GM19025 (cell line): ENCODE data around the gene BRME1.
A peak's percentile ranks its signal among the peaks of the same experiment; 100 is the strongest.

ENCODE experiments used
- ATAC-seq: cut with Tn5 transposase; IDR thresholded peaks from one replicate; pipeline ENCODE4 v1.9.1; 2021; ENCODE audit warnings: mild to moderate bottlenecking, low read depth, moderate library complexity; ENCODE audit not compliant: unreplicated experiment

The BRME1 gene

DNA sequence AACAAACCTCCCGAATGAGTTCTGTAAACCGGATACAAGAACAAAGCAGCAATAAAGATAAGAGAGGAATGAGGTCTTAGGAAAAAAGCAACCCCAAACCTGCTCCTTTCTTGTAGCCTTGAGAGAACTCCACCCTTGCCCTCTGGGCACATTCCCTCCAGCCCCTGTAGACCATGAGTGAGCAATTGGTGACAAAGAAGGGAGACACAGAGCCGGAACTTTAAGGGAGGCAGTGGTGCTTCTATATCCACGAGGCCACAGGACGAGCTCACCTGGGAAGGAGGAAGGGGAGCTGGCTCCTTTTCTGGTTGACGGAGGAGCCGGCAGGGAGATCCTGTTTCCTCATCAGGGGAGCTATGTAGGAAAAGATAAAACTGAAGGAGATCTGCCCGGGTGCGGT, 13.0 kb downstream of the BRME1 start:
- ATAC-seq = no peak

DNA sequence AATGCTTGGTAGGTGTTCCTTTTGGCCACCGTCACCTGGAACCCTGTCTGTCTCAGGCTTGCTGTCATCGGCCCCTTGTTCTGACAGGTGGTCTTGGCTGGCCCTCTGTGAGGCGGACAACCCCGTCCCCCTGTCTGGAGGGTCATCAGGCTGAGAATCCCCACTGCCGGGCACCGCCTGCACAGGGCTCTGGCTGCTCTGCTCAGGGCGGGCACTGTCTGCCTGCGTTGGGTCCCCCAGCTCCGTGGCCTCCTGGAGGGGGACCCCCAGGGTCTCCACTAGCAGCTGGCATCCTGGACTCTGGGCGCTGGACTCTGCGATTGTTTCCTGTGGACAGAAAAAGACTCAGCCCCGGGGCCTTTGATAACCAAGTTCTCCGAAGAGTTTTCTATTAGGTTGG, 15.8 kb downstream of the BRME1 start:
- no peak for ATAC-seq

DNA sequence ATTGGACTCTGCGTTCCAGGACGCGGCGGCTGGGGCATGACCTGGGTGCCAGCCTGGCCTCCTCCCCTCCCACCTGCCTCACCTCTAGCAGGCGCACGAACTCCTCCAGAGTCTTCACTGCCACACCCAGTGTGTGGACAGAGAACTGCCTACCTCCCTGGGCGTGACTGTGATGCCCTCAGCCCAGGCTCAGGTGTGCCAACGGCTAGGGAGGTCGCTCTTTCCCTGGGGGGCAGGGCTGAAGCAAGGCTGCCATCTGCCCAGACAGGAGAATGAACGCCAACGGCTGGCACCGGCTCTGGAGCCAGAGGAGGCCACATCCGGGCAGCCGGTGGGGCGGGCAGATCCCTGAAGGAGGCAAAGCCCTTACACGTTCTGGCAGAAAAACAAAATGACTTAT, 17.6 kb downstream of the BRME1 start:
- ATAC-seq = no peak

- no peak for ATAC-seq
Observed at GRCh38 chr19:13887517-13887916, 18.4 kb downstream of the BRME1 start.

- no peak for ATAC-seq
Observed at GRCh38 chr19:13887018-13887436, 18.9 kb downstream of the BRME1 start.

GRCh38 chr19:13885826-13886365, 20.0 kb downstream of the BRME1 start:
- ATAC-seq = no peak

GRCh38 chr19:13884726-13885591, 21.0 kb downstream of the BRME1 start:
- no peak for ATAC-seq

GRCh38 chr19:13883516-13884064, 22.3 kb downstream of the BRME1 start:
- ATAC-seq = no peak

DNA sequence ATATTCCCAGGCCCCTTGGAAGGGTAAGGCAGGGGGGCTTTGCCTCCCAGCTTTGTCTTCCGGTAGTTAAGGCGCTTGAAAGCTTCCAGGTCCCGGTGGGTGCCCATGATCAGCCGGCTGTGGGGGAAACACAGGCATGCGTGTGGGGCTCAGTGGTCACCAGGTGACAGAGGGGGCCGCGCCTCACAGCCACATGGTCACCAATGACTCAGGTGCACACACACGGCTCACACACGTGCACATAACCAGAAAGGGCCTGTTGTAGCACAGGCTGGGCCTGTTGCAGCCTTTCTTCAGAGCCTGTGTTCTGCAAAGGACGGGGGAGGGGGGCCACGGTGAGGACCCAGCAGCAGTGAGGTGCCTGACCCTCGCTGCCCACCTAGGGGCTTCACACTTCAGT, 23.1 kb downstream of the BRME1 start:
- ATAC-seq = no peak

DNA sequence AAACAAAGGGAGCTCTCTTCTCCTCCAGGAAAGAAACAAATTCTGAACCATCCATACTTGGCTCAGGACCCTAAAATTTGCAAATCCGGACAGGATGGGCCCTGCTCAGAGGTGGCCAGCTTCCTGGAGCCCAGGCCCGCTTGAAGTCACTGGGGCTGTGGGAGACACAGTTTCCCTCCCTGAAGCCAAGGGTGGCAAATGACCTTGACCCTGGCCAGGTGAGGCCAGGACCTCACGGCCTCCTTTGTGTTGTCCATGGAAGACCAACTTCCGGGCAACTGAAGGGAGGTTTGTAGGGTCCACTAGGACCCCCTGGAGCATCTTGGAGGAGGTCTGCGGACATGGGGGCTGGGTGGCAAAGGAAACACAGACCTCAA, 23.5 kb downstream of the BRME1 start:
- ATAC-seq = no peak

- ATAC-seq = no peak
Observed at GRCh38 chr19:13881692-13882418, 24.1 kb downstream of the BRME1 start.

GRCh38 chr19:13881251-13881691, 24.6 kb downstream of the BRME1 start:
- ATAC-seq = no peak

- peak; percentile 82 for ATAC-seq
Observed at GRCh38 chr19:13880059-13881043, 25.6 kb downstream of the BRME1 start.

- no peak for ATAC-seq
Observed at GRCh38 chr19:13877303-13877702, 28.6 kb downstream of the BRME1 start.

DNA sequence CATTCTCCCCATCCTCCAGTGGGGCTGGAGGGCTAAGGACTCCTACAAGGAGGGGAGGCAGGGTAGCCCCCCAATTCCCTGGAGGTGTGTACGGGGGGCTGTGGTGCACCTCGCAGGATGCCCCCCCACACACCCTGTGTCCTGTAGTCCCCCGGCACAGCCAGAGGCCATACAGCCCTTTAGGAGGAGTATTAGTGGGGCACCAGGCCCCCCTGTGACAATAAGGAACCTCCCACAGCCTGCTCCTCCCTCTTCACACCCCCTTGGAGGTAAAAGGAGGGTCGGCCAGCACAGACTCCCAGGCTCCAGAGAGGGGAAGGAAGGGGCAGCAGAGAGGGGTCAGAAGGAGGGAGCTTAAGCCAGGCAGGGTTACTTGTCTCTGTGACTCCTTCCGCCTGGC, 29.1 kb downstream of the BRME1 start, which contains the start of gene NANOS3:
NANOS3 (plus strand) TSS at position 301 of the 400 bp plus-strand sequence. CDS start 115 bp downstream, outside the sequence.
- no peak for ATAC-seq

GRCh38 chr19:13875824-13876223, 30.1 kb downstream of the BRME1 start:
- ATAC-seq = no peak

GRCh38 chr19:13873834-13874515, 31.9 kb downstream of the BRME1 start:
- no peak for ATAC-seq

DNA sequence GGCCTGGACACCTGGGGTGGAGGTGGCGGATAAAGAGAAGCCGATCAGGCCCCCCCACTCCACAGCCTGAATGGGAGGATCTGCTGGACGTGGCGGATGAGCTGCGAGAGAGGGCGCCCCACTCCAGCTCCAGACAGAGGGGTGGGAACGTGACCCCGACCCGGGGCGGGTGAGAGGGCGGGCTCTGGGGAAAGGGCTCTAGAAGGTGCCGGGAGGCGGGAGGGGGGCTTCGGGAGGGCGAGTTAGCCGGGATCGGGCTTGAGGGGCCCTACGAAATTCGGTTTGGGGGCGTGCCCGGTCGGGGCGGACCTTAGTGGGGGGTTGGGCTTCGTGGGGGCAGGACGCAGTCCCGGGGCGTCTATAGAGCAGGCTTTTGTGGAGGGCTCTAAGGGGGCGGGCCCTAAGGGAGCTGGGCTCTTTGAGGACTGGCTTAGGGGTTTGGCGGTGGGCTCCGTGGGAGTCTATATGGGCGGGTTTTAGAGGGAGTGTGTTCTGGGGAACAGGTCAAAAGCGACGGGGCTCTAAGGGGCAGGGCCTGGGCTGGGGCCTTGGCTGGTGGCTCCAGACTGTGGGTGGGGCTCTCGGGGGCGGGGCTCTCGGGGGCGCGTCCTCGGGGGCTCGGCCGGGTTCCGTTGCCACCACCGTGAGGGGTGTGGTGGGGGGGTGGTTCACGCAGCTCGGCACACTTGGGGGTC, 33.1 kb downstream of the BRME1 start:
- no peak for ATAC-seq

GRCh38 chr19:13872339-13872694, 33.6 kb downstream of the BRME1 start:
- no peak for ATAC-seq
